ENCODE results near the gene GOLGA5. TPM values are rescaled to one million over a fixed set of nuclear protein-coding genes. Genes with fewer than 3 reads are reported as not detected.
"Not testable (repeated sequence)": the region's sequence is repeated elsewhere in the genome, so short reads cannot be mapped to it uniquely, and the experiment has no call there.

Gene GOLGA5
- total and polyA plus RNA-seq, 11 donors: 18.1 to 25.9 (median 22.9) TPM

DNA sequence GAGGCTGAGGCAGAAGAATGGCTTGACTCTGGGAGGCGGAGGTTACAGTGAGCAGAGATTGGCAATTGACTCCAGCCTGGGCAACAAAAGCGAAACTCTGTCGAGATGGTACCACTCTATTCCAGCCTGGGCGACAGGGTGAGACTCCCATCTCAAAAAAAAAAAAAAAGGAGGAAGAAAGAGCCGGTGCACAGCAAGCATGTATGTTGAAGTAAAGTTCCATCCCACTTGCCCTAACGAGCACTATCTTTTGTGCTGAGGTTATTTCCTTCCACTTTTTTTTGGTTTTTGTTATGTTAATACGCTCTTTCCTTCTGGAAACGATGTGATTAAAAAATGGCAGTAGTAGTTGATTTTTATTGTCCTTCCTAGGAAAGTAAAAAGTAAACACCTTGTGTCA lies 19.5 kb upstream of the GOLGA5 start:
- no peak for TF ChIP-seq POLR2A (IDR thresholded peaks at IDR 0.05)
- TF ChIP-seq, protein P1, sequence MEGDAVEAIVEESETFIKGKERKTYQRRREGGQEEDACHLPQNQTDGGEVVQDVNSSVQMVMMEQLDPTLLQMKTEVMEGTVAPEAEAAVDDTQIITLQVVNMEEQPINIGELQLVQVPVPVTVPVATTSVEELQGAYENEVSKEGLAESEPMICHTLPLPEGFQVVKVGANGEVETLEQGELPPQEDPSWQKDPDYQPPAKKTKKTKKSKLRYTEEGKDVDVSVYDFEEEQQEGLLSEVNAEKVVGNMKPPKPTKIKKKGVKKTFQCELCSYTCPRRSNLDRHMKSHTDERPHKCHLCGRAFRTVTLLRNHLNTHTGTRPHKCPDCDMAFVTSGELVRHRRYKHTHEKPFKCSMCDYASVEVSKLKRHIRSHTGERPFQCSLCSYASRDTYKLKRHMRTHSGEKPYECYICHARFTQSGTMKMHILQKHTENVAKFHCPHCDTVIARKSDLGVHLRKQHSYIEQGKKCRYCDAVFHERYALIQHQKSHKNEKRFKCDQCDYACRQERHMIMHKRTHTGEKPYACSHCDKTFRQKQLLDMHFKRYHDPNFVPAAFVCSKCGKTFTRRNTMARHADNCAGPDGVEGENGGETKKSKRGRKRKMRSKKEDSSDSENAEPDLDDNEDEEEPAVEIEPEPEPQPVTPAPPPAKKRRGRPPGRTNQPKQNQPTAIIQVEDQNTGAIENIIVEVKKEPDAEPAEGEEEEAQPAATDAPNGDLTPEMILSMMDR (IDR thresholded peaks at IDR 0.05): no peak
- 78 to 83% (median 81%) methylated on average over 8 of the region's 8 CpGs for WGBS, 4 donors
- Histone ChIP-seq H3K9me3 (no peaks in the 10 kb centered on the region), H3K4me1 (peaks cover 0 to 11% (median 0%) of the 10 kb centered on the region in 12 donors), H3K36me3 (no peaks in the 10 kb centered on the region), H3K27ac (peak overlapping the region in 3 of 12 donors; percentile 4 to 72 (median 34)), H3K4me3 (no peak overlapping the region), H3K27me3 (no peaks in the 10 kb centered on the region)
- no peak for DNase-seq
- intact Hi-C loops (cut with DNase I): no loop called here
- peak in 1 of 4 donors; percentile 53 for ATAC-seq

- intact Hi-C loops (cut with DNase I); H3K27me3 ChIP-seq; H3K9me3 ChIP-seq; DNase-seq; H3K36me3 ChIP-seq; H3K4me3 ChIP-seq: not testable (repeated sequence)
- H3K27ac ChIP-seq: peak overlapping the region in 3 of 12 donors; percentile 30 to 72 (median 34)
- peak; percentile 41 to 76 (median 72) for ATAC-seq
- 5 to 10% (median 7%) methylated on average over 2 of the region's 2 CpGs for WGBS, 4 donors
- peaks cover 0 to 13% (median 0%) of the 10 kb centered on the region in 12 donors for H3K4me1 ChIP-seq
Observed at GRCh38 chr14:92775292-92775691, 18.8 kb upstream of the GOLGA5 start.

- 76 to 83% (median 80%) methylated on average over 2 to 3 of the region's 3 CpGs for WGBS, 4 donors
- H3K27me3 ChIP-seq; H3K4me3 ChIP-seq; H3K9me3 ChIP-seq; intact Hi-C loops (cut with DNase I); H3K27ac ChIP-seq; H3K36me3 ChIP-seq; DNase-seq: not testable (repeated sequence)
- H3K4me1 ChIP-seq: peaks cover 0 to 19% (median 0%) of the 10 kb centered on the region in 12 donors
- ATAC-seq: peak in 1 of 4 donors; percentile 37
Observed at GRCh38 chr14:92778868-92779565, 15.1 kb upstream of the GOLGA5 start.

DNA sequence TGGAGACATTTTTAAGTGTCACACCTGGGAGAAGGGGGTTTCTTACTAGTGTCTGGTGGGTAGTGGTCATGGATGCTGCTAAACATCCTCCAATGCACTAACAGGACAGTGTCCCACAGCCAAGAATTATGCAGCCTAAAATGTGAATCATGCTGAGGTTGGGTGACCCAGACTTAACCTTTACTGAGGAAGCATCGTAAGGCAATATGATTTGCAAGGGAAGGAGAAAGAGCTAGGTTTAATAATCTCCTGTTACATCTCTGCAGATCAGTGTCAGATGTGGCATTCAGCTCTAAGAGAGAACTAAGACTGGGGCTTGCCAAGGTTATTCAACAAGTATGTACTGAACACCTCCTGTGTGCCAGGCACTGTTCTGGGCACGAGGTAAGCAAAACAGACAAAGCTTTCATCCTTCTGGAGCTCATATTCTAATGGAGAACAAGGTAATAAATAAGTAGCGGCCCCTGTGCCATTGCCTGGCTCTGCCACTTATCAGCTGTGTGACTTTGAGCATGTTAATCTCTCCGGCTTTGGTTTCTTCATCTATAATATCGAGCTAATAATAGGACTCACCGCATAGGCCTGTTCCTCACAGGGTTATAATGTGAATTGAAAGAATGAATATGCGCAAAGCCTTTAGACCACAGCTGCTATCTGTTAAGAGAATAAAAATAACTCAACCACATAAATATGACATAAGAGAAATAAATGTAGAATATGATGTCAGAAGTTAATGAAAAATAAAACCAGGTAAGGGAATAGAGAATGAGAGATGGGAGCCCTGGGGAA lies 13.5 kb upstream of the GOLGA5 start:
- no peaks in the 10 kb centered on the region for H3K9me3 ChIP-seq
- DNase-seq (no peak), ATAC-seq (peak in 3 of 4 donors; percentile 28 to 38 (median 35))
- no peaks in the 10 kb centered on the region for H3K36me3 ChIP-seq
- peaks cover 0 to 20% (median 1%) of the 10 kb centered on the region in 12 donors for H3K4me1 ChIP-seq
- TF ChIP-seq POLR2A (IDR thresholded peaks at IDR 0.05): no peak
- TF ChIP-seq, protein P1 (IDR thresholded peaks at IDR 0.05): no peak
- 53 to 59% (median 59%) methylated on average over 7 of the region's 7 CpGs for WGBS, 4 donors
- H3K27ac ChIP-seq: peak overlapping the region in 5 of 12 donors; percentile 20 to 46 (median 28)
- no peaks in the 10 kb centered on the region for H3K27me3 ChIP-seq
- no peak overlapping the region for H3K4me3 ChIP-seq
- intact Hi-C loops (cut with DNase I): loop anchor here in 5 of 10 donors (2.0 to 10.0 kb wide), 5 partner anchors 33 to 1268 kb away; partner anchors contain the start of genes LGMN (in 3 of the 5) and PPP4R3A (in 1 of the 5)

GRCh38 chr14:92781350-92781749 lies 12.8 kb upstream of the GOLGA5 start:
- TF ChIP-seq POLR2A (IDR thresholded peaks at IDR 0.05): no peak
- TF ChIP-seq, protein P1 (IDR thresholded peaks at IDR 0.05): no peak
- no peaks in the 10 kb centered on the region for H3K36me3 ChIP-seq
- no peak for ATAC-seq
- no peak overlapping the region for H3K4me3 ChIP-seq
- H3K9me3 ChIP-seq: peaks cover 0 to 3% (median 0%) of the 10 kb centered on the region in 12 donors
- intact Hi-C loops (cut with DNase I): loop anchor here in 5 of 10 donors (2.0 to 10.0 kb wide), 5 partner anchors 34 to 1269 kb away; partner anchors contain the start of genes LGMN (in 3 of the 5) and PPP4R3A (in 1 of the 5)
- H3K27me3 ChIP-seq: no peaks in the 10 kb centered on the region
- no peak for DNase-seq
- WGBS, 4 donors: 64 to 73% (median 68%) methylated on average over 3 of the region's 3 CpGs
- H3K27ac ChIP-seq: peak overlapping the region in 1 of 12 donors; percentile 42
- peaks cover 0 to 27% (median 7%) of the 10 kb centered on the region in 12 donors for H3K4me1 ChIP-seq
